GM19324 (cell line): ENCODE data around the gene FKBP2.

Experiments
- ATAC-seq: cut with Tn5 transposase; IDR thresholded peaks from one replicate; pipeline ENCODE4 v1.9.1; 2021; ENCODE audit warnings: mild to moderate bottlenecking, moderate library complexity; ENCODE audit not compliant: unreplicated experiment, low FRiP score

FKBP2 gene

DNA sequence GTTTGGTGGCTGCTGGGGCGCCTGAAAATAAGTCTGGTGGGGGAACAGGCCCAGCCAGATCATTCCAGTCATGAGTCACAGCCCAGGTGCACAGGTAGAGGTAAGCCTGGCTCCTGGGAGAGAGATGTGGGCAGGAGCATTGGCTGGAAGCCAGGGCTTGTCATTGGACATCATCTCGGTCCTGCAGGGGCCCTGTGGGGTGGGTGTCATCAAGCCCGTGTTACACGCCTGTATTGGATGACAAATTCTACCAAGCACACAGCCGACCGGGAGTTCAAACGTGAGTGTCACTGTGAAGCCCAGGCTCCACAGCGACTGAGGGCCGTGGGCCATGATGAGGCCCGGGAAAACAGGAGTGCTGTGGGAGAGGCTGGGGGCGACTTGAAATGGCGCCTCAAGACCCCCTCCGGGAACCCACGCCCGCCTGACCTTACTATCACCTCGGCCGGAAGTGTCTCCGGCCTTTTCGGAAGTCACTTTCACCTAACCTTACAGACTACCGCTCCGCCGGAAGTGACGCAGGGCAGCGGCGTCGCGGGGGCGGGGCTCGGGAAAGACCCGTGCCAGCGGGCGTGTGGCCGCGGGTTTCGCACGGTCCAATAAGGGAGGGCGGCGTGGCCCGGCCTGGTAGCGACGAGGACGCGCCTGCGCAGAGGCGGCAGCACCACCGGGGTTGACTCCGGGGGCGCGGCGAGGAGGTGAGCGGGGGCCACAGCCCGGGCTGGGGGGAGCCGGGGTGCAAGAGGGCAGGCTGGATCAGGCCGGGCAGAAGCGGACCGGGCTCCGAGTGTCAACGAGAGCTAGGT is at the start of gene FKBP2:
FKBP2 (plus strand) TSS at position 661 of the 806 bp plus-strand sequence. CDS start 1,293 bp downstream, outside the sequence.
- ATAC-seq, result peak; percentile 74

DNA sequence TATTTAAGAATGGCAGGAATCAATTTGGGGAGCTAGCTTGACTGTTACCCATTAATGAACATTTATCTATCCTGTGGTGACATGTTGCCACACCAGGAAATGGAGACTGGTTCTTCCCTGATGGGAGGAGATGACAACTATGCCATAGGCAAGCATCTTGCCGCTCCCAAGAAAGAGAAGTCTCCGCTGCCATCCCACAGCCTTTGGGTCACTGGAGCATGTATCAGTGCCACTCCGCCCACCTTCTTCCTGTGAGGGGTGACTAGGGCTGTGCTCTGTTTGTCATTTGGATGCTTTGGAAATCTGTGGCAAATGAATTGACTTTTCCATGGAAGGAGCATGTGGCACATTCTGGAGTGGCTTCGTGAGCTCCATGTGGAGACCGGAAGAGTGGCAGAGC is 48.5 kb upstream of the FKBP2 start:
- ATAC-seq, result no peak

DNA sequence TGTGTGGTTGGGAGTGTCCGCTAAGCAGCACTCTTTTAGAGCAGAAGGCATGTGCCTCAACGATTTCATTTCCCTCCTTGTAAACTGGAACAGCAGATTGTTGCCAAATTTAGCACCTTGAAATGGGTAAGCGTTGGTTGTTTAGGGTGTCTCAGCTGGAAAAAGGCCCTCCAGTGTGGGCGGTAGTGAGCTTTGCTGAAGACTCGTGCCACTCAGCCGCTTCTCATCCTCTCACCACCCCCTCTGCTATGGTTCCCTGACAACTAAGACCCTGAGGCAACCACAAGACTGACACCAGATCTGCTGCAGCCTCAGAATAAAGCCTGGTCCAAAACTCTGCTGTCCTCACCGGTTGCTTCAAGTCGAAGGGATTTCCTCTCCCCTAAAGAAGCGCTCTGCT is 44.3 kb upstream of the FKBP2 start:
- ATAC-seq, result no peak

DNA sequence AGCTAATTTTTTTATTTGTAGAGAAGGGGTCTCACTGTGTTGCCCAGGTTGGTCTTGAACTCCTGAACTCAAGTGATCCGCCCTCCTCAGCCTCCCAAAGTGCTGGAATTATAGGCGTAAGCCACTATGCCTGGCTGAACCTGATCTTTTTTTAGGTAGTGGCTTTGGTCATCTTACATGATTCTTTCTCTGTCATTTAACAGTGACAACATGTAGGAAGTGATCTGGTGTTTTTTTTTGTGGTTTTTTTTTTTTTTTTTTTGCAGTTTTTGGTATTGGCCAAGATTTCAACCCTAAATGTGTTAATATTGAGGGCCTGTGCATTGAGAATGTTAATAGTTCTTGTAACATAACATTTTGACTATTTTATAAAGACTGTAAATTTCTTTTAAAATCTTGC is 42.4 kb upstream of the FKBP2 start:
- ATAC-seq, result no peak

DNA sequence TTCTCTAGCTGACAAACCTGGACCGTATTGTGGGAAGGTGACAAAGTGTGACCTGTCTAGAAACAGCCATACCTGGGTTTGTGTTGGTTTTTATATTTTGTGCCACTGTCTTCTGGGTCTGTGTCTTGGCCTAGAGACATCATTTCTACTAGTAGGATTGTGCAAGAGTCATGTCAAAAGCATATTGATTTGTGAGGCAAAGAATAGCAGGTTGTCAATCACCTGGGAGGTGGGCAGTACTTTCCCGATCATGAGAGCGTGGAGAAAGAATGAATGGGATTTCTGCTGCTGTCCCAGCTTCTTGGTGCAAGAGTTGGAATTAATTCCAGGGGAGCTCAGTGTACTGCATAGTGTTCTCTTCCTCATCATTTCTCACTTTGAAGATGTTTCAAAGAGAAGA is 39.4 kb upstream of the FKBP2 start:
- no peak for ATAC-seq

DNA sequence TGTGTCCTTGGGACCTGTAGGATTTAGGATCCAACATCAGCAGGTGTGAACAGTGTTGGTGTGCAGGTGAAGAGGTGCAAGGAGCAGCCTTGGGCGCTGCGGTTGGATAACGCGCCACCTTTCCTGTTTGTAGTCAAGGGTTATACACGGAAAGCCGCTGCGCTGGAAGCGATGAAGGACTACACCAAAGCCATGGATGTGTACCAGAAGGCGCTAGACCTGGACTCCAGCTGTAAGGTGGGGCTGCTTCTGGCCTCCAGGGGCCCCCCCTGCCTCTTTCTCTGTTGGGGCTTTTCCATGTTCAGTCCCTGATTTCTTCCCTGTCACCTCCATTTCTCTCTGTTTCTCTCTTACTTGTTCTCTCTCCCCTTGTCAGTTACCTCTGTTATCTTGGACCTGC is 37.9 kb upstream of the FKBP2 start:
- no peak for ATAC-seq

DNA sequence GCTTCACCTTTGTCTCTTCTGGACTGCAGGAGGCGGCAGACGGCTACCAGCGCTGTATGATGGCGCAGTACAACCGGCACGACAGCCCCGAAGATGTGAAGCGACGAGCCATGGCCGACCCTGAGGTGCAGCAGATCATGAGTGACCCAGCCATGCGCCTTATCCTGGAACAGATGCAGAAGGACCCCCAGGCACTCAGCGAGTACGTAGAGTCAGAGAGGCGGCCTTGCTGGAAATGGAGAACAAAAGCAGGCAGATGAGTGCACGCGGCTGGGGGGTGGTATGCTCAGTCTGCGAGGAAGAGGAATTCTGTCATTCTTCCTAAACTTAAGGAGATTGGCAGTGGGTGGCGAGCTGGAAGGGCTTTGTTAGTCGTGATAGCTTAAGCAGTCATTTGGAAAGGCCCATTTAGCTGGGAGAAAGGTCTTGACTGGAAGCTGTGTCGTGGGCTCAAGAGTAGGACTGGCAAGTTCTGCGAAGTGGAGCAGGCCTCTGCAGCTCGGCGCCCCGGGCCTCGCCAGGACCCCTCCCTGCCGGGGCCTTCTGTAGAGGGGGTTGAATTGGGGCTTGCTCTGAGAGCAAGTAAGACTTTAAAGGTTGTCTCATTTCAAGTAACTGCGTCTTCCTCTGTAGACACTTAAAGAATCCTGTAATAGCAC is 37.3 kb upstream of the FKBP2 start:
- no peak for ATAC-seq

DNA sequence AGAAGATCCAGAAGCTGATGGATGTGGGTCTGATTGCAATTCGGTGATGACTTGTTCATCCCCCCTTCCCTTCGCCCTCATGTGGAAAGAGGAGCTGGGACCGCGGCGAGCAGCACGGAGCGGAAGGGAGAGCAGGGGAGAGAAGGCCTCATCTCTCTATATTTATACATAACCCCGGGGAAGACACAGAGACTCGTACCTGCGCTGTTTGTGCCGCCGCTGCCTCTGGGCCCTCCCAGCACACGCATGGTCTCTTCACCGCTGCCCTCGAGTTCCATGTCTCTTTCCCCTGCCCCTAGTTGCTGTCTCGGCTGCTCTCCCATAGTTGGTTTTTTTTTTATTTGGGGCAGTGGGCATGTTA is 36.8 kb upstream of the FKBP2 start:
- no peak for ATAC-seq

DNA sequence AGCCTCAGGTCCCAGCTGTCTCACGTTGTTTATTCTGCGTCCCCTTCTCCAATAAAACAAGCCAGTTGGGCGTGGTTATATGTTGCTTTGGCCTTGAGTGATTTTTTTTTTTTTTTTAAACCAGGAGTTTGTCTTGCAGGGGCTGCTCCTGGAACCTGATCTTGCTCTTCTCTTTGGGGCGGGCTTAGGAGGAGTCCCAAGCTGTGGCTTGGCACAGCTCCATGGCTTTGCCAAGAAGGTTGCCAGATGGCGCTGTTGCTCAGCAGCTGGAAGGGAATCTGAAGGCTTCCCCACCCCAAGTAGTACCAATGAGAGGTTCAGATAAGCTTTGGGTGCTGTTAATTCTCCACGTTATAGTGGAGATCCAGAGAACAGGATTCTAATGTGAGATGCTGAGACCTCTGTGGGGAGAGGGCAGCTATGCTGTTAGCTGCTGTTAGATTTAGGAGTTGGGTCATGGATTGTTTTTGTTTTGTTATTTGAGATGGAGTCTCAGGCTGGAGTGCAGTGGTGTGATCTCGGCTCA is 36.4 kb upstream of the FKBP2 start:
- ATAC-seq, result no peak

DNA sequence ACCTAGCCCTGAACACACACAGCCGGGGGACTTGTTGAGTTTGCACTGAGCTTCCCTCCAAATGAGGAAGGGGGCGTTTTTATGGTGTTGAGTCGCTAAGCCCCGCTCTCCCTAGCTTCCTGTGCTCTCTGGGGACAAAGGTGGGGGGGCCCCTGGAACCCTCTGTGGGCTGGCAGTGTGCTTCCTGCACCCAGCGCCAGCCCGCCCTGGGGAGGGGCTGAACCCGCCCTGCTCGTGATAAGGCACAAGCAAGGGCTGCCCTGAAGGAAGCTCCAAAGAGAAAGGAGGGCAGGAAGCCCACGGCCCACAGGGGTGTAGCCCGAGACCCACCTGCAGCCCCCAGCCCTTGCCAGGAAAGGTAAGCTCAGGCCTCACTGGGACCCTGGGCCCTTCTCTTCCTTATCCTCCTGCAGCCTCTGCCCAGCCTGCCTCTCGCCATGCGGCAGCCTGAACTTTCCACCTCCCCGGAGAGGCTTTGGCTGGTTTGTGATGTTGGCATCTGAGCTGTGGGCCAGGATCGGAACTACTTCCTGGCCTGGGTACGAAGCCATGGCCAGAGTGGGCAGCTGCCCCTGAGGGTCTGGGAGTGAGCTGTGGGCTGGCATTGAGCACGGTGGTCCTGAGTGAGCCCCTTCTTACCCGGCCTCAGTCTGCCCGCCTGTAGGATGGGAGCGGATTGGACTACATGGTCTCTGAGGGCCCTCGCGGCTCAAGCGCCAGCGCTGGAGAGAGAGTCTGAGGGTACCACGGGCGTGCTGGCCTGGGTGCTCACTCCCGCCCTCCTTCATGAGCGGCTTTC is 34.2 kb upstream of the FKBP2 start, which contains the start of gene FERMT3:
FERMT3 (plus strand) TSS at position 265 of the 799 bp plus-strand sequence. CDS start 644 bp downstream, outside the sequence.
- ATAC-seq, result no peak

DNA sequence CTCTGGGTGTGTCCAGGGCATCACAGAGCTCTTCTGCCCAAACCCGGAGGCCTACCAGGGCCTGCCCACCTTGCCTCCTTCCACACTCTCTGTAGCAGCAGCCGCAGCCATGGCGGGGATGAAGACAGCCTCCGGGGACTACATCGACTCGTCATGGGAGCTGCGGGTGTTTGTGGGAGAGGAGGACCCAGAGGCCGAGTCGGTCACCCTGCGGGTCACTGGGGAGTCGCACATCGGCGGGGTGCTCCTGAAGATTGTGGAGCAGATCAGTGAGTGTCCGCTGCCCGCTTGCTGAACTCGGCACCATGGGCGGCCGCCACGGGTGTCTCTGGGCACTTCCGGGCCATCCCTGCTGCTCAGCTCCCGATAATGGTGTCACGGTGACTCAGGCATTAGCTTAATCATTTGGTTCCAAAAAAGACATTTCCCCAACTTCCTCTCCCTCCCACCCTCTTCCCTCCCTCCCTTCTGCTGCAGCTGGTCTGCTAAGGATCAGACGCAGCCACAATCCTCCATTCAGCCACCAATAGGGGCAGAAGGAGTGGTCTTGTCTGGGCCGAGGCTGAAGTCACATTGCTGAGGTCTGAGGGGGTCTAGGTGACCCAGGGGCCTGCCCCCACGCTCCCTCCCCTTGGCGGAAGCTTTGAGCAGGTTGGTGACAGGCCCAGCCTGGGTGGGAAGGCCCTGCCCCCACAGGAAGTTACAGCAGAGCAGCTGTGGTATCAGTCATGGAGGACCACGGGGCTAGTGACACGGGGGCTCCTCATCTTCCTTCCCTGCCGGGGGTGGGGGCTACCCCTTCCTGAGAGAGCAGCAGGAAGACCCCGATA is 33.4 kb upstream of the FKBP2 start:
- peak; percentile 42 for ATAC-seq

DNA sequence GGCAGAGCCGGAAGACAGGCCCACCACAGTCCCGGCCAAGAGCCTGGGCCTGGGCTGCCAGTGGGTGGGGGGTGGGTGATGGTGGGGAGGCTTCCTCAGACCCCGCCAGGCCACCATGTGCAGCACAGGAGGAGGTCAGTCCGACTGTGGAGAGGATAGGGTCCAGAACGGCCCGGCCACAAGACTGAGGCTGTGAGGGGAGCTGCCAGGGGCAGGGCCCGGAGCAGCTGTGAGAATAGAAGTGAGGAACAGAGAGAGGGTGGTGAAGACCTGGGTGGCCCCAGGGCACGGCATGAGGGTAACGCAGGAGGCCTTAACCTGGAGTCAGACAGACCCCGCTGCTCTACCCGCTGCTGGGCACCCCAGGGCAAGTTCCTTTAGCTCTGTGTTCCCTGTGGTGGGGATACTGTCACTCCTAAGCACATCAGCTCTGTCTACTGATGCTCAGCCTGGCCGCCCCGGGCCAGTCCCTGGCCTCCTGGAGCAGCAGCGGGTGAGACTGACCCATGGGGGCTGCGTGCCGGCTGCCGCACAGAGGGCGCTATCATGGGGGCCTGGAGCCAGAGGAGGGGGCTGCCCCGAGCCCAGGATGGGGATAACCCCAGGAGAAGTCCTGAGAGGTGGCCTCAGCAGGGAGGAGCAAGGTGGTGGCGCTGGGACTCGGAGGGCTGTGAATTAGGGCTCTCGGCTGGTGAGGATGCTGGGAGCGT is 32.7 kb upstream of the FKBP2 start:
- no peak for ATAC-seq

DNA sequence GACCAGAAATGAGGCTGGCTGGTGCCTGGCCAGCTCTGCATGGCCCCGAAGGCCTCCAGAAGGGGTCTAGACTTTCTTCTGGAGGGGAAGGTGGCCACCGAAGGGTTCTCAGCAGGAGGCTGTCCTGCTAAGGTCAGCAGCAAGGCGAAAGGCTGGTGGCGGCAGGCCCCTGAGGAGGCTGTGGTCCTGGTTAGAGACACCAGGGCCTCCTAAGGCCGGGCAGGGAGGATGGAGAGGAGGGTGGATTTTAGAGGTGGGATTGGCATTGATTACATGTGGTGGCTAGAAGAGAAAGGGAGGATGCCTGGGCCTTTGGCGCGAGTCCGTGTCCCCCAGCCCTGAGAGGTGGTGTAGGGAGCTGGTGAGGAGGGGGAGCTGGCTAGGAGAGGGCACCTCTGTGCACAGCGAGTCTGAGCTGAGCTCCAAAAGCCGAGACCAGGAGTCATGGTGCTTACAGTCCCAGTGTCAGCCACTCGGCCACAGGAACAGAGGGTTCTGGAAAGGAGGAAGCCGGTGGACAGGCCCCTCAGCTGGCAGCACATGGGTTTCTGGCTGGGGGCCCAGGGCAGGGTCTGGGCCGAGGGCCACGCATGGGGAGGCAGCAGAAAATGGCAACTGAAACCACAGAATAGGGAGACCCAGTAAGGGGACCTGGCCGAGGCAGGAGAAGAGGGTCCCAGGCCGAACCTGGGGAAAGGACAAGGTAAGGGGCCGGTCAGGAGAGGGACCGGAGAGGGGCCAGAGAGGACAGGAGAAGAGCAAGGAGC is 31.9 kb upstream of the FKBP2 start:
- ATAC-seq, result no peak

DNA sequence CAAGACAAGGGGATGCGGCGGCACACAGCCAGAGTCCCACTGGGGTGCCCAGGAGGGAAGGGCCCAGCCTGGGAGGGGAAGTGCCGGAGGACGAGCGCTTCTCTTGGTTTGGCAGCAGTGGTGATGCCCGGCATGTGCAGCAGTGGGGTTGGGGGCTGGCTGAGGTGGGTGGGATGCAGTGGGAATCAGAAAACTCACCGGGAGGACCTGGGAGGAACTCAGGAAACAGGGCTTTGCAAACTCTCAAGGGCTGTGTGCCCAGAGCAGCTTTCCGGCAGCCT is 31.4 kb upstream of the FKBP2 start:
- ATAC-seq, result no peak

DNA sequence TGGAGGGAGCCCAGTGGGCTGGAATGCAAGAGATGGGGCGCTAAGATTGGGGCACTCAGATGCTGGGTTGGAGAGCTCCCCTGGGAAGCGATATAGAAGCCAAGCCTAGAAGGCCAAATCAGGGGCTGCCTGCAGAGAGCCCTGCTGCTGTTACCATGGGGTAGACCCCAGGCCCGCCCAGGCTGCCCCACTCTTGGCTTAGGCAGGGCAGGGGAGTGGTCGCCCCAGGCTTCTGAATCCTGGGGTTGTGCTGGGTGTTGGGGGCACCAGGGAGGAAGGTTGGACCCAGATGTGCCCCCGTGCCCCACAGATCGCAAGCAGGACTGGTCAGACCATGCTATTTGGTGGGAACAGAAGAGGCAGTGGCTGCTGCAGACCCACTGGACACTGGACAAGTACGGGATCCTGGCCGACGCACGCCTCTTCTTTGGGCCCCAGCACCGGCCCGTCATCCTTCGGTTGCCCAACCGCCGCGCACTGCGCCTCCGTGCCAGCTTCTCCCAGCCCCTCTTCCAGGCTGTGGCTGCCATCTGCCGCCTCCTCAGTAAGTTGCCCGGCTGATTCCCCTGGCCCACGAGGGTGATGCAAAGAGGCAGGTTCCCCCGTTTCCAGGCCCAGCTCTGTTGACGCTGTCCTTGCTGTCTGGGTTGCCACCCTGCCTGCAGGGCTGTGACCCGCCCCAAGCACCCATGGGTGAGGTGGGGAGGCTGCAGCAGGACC is 30.4 kb upstream of the FKBP2 start:
- no peak for ATAC-seq

DNA sequence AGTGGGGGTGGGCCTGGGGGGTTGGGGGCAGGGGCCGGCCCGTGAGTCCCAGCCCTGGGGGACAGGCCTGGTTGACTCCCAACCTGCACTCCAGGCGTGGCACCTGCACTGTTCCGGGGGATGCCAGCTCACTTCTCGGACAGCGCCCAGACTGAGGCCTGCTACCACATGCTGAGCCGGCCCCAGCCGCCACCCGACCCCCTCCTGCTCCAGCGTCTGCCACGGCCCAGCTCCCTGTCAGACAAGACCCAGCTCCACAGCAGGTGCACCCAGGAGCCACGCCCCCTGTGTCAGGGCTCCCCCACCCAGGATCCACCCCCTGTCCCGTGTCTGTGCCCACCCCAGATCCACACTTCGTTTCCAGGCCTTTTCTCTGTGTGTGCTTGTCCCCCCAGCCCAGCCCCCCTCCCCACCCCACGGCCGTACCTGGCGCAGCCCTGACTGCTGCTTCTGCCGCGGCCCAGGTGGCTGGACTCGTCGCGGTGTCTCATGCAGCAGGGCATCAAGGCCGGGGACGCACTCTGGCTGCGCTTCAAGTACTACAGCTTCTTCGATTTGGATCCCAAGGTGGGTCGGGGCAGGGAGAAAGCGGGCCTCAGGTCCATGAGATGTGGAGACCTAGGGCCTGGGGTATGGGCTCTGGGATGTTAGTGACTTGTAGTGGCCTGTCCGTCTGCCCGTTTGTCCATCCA is 29.6 kb upstream of the FKBP2 start:
- no peak for ATAC-seq

DNA sequence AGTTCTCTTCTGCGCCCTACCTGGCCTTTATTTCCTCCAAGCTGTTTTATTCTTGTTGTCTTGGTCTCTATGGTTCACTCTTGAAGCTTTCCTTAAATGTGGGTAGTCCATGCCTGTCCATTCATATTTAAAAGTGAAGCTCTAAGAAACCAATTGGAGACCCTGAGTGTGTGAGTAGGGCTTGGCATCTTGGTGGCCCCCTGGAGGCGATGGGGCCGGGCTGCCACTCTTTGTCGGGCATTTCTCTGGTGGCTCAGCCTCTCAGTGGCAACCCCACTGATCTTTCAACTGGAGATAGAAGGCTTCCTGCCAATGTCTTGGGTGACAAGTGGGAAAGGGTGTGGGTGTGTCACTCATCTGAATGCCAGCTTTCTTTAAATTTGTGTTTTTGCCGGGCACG is 24.0 kb upstream of the FKBP2 start:
- ATAC-seq, result no peak
